ENCODE data around the gene SLX4. TPM values are rescaled to one million over a fixed set of nuclear protein-coding genes. Genes with fewer than 3 reads are reported as not detected.

The SLX4 gene
- polyA plus RNA-seq, 1 of the 3 experiments (the other 2 are of a cell fraction), result 2.1 TPM

- TF ChIP-seq JUND (IDR thresholded peaks at IDR 0.05) (no peak), MEF2A (IDR thresholded peaks at IDR 0.05; ENCODE audit: borderline replicate concordance, low read depth) (no peak)
- TF ChIP-seq, protein P1, sequence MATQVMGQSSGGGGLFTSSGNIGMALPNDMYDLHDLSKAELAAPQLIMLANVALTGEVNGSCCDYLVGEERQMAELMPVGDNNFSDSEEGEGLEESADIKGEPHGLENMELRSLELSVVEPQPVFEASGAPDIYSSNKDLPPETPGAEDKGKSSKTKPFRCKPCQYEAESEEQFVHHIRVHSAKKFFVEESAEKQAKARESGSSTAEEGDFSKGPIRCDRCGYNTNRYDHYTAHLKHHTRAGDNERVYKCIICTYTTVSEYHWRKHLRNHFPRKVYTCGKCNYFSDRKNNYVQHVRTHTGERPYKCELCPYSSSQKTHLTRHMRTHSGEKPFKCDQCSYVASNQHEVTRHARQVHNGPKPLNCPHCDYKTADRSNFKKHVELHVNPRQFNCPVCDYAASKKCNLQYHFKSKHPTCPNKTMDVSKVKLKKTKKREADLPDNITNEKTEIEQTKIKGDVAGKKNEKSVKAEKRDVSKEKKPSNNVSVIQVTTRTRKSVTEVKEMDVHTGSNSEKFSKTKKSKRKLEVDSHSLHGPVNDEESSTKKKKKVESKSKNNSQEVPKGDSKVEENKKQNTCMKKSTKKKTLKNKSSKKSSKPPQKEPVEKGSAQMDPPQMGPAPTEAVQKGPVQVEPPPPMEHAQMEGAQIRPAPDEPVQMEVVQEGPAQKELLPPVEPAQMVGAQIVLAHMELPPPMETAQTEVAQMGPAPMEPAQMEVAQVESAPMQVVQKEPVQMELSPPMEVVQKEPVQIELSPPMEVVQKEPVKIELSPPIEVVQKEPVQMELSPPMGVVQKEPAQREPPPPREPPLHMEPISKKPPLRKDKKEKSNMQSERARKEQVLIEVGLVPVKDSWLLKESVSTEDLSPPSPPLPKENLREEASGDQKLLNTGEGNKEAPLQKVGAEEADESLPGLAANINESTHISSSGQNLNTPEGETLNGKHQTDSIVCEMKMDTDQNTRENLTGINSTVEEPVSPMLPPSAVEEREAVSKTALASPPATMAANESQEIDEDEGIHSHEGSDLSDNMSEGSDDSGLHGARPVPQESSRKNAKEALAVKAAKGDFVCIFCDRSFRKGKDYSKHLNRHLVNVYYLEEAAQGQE (IDR thresholded peaks at IDR 0.05; ENCODE audit: low read depth, low read length), result no peak
Observed at GRCh38 chr16:3595110-3595486, 16.3 kb downstream of the SLX4 start (continued).

- H3F3A ChIP-seq (replicated peaks; ENCODE audit: insufficient read depth), result no peaks in the 10 kb centered on the region
- no peak for DNase-seq
- H4K20me1 ChIP-seq (ENCODE audit: insufficient read depth), result no peaks in the 10 kb centered on the region
- no peaks in the 10 kb centered on the region for H3K9me3 ChIP-seq
- peaks cover under 1 to 7% of the 10 kb centered on the region in 2 experiments for H3K36me3 ChIP-seq (replicated peaks in 1 of 2; ENCODE audit: control insufficient read depth in 1 of 2, insufficient read depth in 2 of 2, low read length in 1 of 2)
- ChIA-PET CTCF (no interaction called here), POLR2A (no interaction called here)
- no peak overlapping the region for H2AFZ ChIP-seq (ENCODE audit: low read depth)
- H3K9ac ChIP-seq, result no peak overlapping the region
- H3K27me3 ChIP-seq (ENCODE audit: insufficient read depth), result no peaks in the 10 kb centered on the region
- H3K27ac ChIP-seq (ENCODE audit: low read depth in 2 of 2, low read length in 1 of 2), result no peak overlapping the region
- 94% methylated on average over 21 of the region's 22 CpGs for WGBS (ENCODE audit: low lambda C conversion rate)
- H3K4me3 ChIP-seq (ENCODE audit: low read depth in 2 of 2, low read length in 1 of 2), result no peak overlapping the region
- H3K4me1 ChIP-seq (ENCODE audit: control insufficient read depth in 1 of 2, insufficient read depth in 2 of 2, low read depth in 1 of 2, low read length in 1 of 2), result no peaks in the 10 kb centered on the region
- no peak overlapping the region for H3K4me2 ChIP-seq
- no peaks in the 10 kb centered on the region for H3K79me2 ChIP-seq (ENCODE audit: insufficient read depth)
- no peaks in the 10 kb centered on the region for H3K9me2 ChIP-seq
- TF ChIP-seq, protein P2, sequence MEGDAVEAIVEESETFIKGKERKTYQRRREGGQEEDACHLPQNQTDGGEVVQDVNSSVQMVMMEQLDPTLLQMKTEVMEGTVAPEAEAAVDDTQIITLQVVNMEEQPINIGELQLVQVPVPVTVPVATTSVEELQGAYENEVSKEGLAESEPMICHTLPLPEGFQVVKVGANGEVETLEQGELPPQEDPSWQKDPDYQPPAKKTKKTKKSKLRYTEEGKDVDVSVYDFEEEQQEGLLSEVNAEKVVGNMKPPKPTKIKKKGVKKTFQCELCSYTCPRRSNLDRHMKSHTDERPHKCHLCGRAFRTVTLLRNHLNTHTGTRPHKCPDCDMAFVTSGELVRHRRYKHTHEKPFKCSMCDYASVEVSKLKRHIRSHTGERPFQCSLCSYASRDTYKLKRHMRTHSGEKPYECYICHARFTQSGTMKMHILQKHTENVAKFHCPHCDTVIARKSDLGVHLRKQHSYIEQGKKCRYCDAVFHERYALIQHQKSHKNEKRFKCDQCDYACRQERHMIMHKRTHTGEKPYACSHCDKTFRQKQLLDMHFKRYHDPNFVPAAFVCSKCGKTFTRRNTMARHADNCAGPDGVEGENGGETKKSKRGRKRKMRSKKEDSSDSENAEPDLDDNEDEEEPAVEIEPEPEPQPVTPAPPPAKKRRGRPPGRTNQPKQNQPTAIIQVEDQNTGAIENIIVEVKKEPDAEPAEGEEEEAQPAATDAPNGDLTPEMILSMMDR (IDR thresholded peaks at IDR 0.05), result no peak
- no peak for TF ChIP-seq RCOR1 (IDR thresholded peaks at IDR 0.05; ENCODE audit: low read length)
- TF ChIP-seq YY1 (IDR thresholded peaks at IDR 0.05; ENCODE audit: low read depth), result no peak
- TF ChIP-seq RXRA (IDR thresholded peaks at IDR 0.05; ENCODE audit: borderline replicate concordance, low read depth), result no peak
- TF ChIP-seq FOXM1 (IDR thresholded peaks at IDR 0.05; ENCODE audit: low read depth), result no peak
- no peak for TF ChIP-seq NFIC (IDR thresholded peaks at IDR 0.05; ENCODE audit: borderline replicate concordance)
- TF ChIP-seq ZBTB33 (IDR thresholded peaks at IDR 0.05; ENCODE audit: borderline replicate concordance, low read depth), result no peak
- no peak for TF ChIP-seq MEF2A (IDR thresholded peaks at IDR 0.05; ENCODE audit: borderline replicate concordance, low read depth)
- TF ChIP-seq TEAD4 (IDR thresholded peaks at IDR 0.05; ENCODE audit: borderline replicate concordance, insufficient read depth), result no peak
- TF ChIP-seq, protein P1 (IDR thresholded peaks at IDR 0.05; ENCODE audit: low read depth, low read length), result no peak
- no peak for TF ChIP-seq JUND (IDR thresholded peaks at IDR 0.05)
- TF ChIP-seq MXI1 (IDR thresholded peaks at IDR 0.05; ENCODE audit: low read depth, low read length), result no peak
- no peak for TF ChIP-seq USF1 (IDR thresholded peaks at IDR 0.05; ENCODE audit: borderline replicate concordance, low read depth)
- no peak for TF ChIP-seq GATA2 (CRISPR knock-in tag; IDR thresholded peaks at IDR 0.05)
- TF ChIP-seq NRF1 (IDR thresholded peaks at IDR 0.05; ENCODE audit: low read depth, low read length), result no peak
- TF ChIP-seq ELF1 (IDR thresholded peaks at IDR 0.05), result no peak
- TF ChIP-seq, protein P3, sequence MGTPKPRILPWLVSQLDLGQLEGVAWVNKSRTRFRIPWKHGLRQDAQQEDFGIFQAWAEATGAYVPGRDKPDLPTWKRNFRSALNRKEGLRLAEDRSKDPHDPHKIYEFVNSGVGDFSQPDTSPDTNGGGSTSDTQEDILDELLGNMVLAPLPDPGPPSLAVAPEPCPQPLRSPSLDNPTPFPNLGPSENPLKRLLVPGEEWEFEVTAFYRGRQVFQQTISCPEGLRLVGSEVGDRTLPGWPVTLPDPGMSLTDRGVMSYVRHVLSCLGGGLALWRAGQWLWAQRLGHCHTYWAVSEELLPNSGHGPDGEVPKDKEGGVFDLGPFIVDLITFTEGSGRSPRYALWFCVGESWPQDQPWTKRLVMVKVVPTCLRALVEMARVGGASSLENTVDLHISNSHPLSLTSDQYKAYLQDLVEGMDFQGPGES (IDR thresholded peaks at IDR 0.05; ENCODE audit: low read depth, low read length), result no peak
Observed at GRCh38 chr16:3594316-3595109, 16.9 kb downstream of the SLX4 start.

Data from SK-N-SH (cell line).